ENCODE measurements around the gene SCAMP4.

- TF ChIP-seq CTCF (IDR thresholded peaks at IDR 0.05): no peak
- no peak for TF ChIP-seq POLR2A (IDR thresholded peaks at IDR 0.05)
- no peak for TF ChIP-seq POLR2AphosphoS5 (IDR thresholded peaks at IDR 0.05)
These were observed 30.5 kb upstream of the SCAMP4 start for GRCh38 chr19:1874554-1875185.
